Measurements from ENCODE around the gene ACYP2.
A peak's percentile ranks its signal among the peaks of the same experiment; 100 is the strongest.
"Not testable (repeated sequence)": the region's sequence is repeated elsewhere in the genome, so short reads cannot be mapped to it uniquely, and the experiment has no call there.

The ACYP2 gene

DNA sequence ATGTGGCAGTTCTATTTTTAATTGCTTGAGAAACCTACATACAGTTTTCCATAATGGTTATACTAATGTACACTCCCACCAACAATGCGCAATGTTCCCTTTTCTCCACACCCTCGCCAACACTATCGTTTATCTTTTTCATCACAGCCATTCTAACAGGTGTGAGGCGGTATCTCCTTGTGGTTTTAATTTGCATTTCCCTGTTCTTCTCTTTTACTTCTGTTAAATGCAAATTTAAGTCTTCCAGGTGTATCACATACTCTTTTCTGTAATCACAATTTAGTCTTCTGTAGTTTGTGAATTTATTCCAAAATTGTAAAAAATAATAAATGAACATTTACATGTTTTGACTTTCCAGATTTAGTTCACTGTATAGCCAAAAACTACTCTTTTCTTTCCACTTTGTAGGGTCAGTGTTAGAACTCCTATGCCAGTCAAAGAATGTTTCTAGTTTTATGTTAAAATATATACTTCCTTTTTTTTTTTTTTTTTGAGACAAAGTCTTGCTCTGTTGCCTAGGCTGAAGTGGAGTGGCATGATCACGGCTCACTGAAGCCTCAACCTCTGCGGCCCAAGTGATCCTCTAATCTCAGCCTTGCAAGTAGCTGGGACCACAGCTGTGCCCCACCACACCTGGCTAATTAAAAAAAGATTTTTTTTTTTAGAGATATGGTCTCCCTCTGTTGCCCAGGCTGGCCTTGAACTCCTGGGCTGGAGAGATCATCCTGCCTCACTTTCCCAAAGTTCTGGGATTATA, 15.4 kb upstream of the ACYP2 start:
- no peak for DNase-seq

DNA sequence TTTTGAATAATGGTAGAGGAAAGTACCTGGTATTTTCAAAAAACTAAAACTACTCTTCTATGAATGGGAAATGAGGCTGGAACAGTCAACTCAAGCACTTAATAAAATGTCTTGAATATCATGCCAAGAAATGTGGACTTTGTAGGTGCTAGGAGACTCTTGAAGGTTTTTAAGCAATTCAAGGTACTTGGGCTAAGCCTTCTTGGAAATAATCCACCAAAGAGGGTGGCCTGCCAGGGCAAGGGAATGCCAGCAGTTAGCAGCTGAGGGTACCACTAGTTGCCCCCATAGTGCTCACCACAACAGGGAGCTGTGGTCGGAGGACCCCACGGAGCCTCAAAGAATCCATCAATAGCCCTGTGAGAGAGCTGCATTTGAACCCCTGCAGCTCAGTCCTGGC, 14.6 kb upstream of the ACYP2 start:
- no peak for DNase-seq

DNA sequence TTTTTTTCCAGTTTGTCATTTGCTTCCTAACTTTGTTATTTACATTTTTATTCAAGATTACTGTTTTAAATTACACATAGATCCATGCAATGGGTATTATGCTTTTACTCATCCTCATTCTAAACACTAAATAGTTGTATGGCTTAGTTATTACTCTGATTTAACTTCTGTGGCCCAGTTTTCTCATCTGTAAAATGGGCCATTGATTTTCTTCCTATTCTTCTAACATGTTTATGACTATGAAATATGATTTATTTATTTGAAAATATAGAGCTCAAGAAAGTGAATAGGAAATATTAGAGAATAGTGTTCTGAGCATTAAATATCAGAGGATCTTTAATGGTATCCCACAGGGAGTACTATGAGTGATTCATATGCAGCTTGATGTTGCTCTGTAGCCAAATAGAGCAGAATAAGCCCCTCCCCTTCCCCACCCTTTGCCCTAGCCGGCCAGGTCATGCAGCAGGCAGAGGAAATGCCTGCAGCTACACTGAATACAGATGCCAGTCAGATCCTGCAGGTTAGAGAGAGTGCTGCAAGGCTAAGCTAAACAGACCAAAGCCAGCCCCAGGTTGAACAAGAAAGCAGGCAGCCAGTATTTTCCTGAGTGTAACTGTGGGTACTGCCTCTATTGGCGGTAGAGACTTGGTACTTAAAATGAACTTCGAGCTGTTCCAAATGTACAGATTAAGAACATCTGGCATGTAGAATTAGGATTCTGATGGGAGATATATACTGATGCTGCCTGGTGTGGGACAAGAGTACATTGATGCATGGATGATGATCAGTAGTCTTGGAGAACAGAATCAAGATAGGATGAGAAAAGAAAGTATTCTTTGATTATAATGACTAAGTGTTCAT, 11.7 kb upstream of the ACYP2 start:
- no peak for DNase-seq

DNA sequence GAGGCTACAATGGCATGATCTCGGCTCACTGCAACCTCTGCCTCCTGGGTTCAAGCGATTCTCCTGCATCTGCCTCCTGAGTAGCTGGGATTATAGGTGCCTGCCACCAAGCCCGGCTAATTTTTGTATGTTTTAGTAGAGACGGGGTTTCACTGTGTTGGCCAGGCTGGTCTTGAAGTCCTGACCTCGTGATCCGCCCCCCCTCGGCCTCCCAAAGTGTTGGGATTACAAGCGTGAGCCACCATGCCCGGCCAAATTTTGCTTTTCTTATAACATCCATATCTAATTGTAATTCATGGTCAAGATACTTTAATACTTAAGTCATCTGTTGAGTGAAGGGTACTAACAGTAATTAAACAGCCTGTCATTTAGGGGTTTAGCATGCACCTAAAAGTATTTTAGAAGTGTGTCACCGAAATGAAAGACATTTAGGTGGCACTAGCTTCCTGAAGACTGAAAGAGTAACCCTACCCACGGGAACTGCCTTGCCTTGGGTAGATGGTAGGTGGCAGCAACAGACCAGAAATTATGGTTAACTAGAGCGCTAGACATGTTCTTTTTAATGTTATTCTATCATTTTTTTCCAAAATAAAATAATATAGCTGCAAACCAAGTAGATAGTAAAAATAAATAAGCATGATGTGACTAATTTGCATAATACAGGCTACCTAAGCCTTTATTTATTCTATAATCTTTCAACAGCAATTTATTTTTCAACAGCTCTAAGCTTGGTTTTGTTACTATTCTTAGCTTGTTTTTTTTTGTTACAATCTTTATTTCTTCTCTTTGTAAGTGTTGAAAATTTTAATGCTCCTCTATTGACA, 8.6 kb upstream of the ACYP2 start:
- peak; percentile 35 for DNase-seq

DNA sequence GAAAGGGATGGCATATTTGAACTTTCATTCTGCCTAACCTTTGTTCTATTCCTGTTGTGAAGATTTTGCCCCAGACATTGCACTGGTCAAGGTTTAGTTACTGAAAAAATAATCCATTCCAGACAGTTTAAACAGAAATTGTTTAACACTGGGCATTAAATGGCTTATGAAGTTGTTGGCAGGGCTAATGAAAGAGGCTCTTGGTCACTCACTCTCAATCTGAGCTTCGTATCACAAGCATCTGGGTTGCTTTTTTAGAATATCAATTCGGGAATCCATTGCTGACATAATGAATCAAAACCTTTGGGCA, 8.0 kb upstream of the ACYP2 start:
- no peak for DNase-seq

DNA sequence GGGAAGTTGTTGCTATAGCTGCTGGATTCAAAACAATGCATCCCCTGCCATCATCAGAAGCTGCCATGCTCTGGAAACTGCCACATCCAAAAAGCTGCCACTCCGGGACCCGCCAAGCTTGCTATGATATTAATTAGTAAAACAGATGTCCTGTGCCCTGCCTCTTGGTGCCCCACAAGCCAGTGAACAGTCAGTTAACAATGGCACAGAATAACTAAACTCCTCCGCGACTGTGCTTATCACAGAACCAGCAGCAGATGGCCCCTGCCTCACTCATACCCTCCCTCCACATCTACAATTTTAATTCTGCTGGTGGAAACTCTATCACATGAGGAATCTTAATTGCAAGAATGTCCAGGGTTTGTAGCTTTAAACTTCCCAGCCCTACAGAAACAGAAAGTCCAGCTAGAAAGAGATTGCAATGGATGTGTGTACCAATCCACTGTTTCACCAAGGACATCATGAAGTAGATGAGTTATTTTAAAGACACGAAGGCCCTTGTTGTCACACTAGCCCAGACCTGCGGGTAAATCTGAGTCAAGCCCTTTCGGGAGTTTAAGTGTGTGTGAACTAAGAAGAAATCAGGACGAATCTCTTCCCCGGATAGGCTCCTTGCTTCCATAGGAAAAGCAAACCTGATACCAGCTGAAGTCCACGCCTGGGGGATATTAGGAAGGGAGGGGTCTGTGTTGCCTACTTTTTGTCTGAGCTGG, 7.4 kb upstream of the ACYP2 start:
- DNase-seq: no peak

DNA sequence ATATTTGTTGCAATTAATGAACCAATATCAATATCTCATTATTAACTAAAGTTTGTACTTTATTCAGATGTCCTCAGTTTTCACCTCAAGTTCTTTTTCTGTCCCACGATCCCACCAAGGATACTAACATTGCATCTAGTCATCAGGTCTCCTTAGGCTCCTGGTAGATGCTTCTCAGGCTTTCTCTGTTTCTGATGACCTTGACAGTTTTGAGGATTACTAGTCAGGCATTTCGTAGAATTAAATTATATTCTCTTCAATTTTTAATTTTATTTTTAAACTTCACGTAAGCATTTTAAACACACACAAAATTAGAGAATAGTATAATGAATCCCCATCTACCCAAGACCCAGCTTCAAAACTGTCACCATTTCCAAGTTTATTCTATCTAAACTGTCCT, 5.6 kb upstream of the ACYP2 start:
- DNase-seq: no peak

DNA sequence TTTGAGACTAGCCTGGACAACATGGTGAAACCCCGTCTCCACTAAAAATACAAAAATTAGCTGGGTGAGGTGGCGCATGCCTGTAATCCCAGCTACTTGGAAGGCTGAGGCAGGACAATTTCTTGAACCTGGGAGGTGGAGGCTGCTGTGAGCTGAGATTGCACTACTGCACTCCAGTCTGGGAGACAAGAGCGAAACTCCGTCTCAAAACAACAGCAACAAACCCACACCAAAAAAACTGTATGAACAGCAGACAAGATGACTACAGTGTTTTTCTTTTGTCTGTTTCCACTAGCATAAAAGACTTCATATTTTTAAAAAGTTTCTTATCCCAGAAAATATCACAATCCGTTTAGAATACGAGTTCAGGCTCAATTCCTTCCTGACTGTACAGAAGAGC, 936 bp upstream of the ACYP2 start:
- DNase-seq: not testable (repeated sequence)

DNA sequence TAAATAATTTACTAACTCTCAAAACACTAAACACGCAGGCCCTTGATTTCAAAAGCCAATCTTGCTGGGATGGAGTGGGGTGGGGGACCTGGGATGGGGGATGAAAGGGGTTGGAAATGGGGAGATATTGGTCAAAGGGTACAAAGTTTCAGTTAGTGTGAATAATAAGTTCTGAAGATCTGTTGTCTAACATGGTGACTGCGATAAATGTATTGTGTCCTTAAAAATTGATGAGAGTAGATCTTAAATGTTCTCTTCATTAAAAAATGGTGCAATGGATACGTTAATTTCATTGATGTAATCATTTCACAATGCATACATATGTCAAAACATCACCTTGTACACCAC, 505 bp upstream of the ACYP2 start:
- DNase-seq: peak; percentile 2

DNA sequence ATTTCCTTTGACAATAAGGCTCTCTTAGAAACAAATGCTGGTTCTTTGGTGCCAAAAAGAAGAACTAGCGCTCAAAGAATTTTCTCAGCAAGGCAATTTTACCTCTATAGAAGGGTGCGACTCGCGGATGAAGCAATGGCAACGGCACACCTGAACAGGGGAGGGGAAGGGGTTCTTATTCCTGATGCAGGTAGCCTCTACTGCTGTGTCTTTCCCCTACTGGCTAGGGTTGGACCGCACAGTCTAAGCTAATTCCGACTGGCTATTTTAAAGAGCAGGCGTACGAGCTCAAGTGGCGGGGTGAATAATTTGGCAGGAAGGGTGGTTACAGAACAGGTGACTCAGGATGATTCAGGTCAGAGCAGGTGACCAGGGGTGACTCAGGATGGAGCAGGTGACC, 1.2 kb downstream of the ACYP2 start:
- DNase-seq: not testable (repeated sequence)

DNA sequence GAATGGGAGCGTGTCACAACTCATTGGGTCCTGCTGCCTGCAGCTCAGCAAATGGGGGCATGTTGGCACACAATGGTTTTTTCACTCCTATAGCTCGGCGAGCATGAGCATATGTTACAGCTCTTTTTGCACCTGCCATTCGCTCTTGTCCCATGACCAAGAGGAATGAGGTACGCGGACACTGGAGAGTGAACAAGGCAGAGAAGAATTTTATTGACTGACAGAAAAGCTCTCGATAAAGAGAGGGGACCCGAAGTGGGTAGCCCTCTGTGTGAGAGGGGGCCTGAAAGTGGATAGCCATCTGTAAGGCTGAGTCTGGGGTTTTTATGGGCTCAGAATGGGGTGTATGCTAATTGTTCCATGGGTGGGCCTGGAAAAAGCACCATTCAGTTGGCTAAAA, 5.5 kb downstream of the ACYP2 start:
- no peak for DNase-seq

DNA sequence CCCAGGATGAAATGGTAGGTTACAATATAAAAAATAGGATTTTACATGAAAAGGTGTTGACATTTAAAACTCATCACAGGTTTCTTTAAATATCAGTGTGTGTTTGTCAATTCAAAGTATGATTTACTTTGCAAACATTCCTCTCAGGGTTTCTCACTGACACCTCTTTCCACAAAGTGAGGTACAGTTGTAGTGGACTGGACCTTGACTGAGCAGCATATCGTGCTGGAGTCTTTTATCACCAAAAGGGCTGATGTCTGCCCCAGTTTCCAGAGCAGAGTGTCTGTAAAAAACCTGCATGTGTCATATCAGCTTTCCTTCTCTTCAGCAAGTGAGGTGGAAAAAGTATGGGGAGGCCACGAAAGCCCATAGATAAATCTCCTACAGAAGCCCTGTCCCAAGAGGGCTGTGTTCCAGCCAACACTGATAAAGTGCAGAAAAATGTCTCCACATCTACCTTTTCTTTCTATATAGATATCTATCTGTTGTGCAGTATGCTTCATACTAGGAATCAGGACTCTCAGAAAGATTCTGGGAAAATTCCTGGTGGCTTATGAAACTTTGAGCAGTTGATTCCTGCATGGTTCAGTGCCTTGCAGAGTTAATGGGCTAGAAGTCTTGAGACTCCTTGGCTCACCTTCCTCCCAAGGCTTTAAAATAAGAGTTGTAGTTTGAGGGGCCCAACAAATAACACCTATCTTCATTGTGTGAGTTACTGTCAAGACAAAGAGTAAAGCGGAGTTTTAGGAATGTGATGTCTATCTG, 6.9 kb downstream of the ACYP2 start:
- DNase-seq: no peak

DNA sequence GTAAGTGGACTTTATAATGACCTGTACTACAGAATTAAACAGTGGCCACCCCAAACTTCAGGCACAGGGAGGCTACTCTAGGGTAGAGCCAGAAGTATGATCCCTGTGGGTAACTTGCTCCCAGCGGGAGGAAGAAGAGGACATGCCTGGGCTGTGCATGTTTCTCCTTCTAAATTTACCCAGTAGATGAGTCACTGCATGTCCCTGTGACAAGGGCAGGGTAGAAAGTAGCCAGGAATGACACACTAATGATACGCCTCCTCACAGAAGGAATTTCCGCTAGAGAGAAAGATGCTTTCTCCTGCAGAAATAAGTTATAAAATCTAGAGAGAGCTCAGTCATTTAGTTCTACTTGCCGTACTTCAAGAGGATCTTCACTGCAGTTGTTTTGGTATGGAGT, 7.5 kb downstream of the ACYP2 start:
- no peak for DNase-seq

DNA sequence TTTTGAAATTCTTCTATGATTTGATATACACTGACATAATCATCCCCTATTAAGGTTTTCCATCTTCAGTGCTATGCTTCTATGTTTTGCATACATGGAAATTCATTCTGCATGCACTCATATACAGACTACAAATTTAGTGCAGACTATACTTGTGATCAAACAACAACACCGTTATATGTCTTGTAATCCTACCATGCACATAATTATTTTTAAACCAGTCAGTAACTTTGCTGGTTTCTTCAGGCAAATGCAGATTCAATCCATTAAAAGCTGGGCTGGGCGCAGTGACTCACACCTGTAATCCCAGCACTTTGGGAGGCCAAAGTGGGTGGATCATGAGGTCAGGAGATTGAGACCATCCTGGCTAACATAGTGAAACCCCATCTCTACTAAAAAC, 11.8 kb downstream of the ACYP2 start:
- not testable (repeated sequence) for DNase-seq

DNA sequence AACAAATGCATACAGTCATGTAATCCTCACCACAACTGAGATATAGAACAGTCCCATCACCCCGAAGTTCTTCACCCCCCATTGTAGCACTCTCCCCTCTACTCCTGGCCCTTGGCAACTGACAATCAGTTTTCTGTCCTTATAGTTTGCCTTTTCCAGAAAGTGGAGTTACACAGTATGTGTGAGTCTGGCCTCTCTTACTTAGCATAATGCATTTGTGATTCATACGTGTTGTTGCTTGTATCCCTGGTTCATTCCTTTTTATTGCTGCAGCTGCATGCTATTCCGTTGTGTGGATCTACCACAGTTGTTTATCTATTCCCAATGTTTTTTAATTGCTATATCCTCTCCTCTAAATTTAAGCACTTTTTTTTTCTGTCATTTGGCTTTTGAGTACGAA, 17.6 kb downstream of the ACYP2 start:
- DNase-seq: no peak

DNA sequence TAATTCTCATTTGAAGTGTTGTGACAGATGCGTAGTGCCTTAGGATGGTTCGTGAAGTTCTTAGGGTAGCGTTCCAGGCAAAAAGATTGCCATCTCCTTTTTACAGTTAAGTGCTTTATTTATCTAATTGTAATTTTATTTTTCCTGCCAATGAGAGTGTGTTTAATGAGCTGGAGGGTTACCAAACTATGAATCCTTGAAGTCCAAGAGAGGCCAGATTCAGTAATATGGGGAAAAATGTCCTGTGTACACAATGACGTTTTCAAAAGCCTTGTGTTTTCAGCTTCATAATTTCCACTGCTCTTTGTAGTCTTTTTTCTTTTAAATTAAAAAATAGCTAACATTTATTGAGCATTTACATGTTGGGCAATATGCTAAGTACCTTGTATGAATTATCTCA, 23.8 kb downstream of the ACYP2 start:
- no peak for DNase-seq

DNA sequence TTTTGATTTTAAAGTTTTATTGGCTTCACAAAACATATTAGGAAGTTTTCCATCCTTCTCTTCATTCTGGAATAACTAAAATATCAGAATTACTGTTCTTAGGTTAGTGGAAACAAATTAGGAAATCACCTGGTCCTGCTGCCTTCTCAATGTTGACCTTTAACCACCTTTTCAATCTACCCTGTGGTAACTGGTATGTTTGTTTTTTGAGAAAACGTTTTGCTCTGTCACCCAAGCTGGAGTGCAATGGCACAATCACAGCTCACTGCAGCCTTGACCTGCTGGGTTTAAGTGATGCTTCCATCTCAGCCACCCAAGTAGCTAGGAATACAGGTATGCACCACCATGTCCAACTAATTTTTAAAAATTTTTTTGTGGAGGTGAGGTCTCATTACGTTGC, 28.4 kb downstream of the ACYP2 start:
- DNase-seq: no peak

DNA sequence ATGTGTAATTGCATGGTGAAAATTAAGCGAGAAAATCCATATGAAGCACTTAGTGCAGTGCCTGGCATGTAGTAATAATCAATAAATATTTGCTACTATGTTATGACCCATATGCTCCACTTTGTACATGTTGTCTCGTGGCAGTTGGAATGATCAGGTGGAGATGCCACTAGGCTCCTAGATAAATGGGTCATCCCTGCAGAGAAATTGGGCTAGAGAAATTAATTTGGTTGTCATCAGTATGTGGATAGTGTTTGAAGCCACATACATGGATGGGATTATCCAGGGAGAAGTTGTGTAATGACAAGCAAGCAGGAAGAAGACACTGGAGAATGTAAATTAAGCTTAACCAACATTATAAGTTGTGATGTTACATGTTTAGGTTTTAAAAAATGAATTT, 33.0 kb downstream of the ACYP2 start:
- DNase-seq: no peak

DNA sequence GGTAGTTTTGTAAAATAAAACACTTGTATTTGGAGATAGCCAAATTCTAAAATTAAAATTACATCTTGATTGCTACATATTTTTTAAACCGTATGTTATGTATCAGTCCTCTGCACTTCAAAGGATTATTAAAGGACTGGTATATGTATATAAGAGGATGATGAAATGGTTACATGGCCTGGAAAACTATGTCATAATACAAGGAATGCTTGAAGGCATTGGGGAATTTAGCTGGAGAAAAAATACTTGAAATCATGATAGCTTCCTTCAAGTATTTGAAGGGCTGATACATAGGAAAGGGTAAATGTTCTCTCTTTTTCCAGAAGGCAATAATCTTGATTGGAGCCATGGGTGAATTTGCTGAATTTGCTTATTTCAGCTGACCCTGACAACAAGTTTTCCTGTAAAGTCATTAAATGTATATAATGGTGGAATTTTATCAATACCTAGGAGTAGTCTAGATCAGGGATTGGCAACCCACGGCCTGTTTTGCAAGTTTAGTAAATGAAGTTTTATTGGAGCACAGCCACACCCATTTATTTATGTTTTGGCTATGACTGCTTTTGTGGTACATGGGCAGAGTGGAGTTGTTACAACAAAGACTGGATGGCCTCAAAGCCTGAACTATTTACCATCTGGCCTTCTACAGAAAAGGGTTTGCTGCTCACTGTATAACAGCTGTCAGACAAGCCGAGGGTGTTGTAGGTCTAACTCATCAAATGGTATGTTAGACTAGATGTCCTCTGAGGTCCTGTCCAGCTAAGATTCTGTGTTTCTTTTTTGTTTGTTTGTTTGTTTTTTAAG, 34.4 kb downstream of the ACYP2 start:
- DNase-seq: no peak

DNA sequence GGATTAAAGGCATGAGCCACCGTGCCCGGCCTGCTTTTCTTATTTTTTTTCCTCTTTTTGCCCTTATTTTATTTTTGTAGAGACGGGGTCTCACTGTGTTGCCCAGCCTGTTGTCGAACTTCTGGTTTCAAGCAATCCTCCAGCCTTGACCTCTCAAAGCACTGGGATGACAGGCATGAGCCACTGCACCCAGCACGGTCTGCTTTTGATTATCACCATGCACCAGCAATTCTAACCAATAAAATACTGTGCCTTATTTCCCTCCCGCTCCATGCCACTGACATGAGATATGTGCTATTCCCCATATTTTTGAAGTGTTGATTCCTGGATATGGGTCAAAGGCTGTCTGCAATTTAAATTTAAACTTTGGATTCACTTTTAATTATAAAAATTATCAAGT, 42.9 kb downstream of the ACYP2 start:
- DNase-seq: no peak

DNA sequence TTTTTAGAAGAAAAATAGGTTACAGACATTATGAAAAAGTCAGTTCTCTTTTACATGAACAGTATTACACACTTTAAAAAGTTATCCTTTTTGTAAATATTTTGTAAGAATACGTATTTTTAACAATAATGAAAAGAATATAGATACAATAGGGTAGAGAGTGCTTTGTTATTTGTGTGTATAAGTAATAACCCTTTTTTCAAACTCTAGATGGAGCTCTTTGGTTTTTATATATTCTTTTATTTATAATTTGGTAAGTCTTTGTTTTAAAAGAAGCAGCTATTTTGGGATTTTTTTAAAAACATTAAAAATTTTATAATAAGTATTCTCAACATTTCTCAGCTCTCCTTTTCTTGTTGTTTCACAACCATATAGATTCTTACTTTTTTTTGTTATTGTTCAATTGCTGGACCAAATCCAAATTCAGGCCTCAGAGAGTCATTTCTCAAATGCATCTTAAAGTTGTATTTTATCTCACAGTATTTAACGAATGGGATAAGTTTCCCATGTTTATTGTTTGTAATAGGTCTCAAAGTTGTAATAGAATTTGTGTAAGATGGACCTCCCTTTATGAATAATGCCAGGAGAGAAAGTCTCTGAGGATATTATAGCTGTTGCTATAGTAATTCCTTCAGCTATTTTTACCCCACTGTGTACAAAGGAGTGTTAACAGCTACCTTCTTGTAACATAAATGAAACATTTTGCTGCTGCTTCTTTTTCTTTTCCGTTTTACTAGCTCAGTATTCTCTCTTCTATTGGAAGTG, 46.4 kb downstream of the ACYP2 start:
- no peak for DNase-seq
